Activated gamma-delta T cell treated with Interleukin-2 at 50 U/mL for 16 hours (primary cell): Measurements from ENCODE around the gene P2RX2.

Experiments used
- DNase-seq: peaks from one replicate; pipeline ENCODE4 v3.0.0-alpha.2; 2020

The P2RX2 gene

DNA sequence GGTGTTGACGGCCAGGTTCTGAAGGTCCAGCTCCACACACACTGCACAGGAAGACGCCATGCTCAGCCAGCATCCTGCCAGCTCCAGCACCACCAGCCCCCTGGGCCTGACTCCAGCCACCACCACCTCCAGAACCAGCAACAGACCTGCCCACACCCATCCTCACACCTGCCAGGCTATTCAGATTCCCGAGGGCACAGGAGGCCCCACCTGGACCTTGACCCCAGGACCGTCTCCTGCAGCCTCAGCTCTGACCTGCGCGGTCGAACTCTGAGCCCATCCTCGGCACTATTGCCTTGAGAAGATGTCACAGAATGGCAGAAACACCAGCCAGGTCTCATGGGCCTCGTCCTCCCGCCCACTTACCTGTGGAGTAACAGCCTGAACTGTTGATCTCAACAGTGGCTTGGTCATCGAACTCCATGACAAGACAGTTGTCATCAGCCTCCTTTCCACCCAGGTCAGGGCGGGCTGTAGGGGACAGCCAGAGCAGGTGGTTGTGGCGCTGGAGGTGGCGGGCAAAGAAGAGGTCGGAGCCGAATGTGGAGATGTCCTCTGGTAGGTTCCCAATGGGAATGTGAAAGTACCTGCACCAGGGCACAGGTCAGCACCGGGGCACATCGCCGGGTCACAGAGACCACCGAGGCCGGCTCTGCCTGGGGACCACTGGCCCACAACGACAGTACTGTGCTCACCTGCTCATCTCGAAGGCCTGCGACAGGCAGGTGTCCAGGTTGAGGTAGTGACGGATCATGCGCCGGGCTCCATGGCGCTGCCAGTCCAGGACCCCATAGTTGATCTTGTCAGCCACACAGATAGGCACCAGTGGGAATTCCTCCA, 23.5 kb downstream of the P2RX2 start:
- DNase-seq = no peak

DNA sequence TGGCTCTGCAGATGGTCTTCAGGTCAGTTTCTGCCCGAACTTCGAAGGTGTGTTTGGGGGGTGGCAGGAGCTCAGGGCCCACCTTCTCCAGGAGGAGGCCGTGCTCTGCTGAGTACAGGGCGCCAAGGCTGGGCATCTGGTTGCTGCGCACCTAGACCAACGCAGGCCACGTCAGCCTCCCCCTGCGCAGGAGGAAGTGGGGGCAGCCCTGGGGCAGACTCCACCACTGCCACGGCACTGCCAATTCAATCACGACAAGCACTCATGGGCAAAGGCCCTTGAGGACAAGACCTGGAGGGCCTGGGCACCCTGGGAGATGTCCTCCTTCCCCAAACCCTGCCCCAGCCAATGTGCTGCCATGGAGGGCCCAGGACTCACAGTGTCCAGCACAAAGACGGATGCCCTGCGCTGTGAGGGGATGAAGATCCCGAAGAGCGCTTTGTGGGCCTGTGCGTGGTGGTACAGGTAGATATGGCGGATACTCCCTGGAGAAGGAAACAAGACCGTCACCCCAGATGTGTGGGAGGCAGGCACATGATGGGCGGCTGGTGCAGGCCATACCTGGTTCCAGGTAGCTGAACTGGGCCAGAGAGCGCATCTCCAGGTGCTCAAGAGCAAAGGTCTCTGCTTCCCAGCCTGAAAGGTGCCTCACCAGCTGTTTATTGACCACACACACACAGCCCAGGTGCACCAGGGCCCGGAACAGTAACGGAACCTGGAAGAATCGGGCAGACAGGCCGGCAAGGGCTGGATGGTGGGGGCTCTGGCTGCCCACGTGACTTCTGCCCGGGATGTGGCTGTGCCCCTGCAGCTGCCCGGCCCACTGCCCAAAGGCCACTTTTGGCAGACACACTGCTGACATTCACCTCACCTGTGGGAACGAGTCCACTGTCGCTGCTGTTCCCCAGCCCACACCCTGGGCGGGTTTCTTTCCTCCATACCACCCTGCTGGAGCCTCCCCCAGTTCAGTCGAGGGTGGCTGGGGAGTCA, 24.6 kb downstream of the P2RX2 start:
- no peak for DNase-seq

DNA sequence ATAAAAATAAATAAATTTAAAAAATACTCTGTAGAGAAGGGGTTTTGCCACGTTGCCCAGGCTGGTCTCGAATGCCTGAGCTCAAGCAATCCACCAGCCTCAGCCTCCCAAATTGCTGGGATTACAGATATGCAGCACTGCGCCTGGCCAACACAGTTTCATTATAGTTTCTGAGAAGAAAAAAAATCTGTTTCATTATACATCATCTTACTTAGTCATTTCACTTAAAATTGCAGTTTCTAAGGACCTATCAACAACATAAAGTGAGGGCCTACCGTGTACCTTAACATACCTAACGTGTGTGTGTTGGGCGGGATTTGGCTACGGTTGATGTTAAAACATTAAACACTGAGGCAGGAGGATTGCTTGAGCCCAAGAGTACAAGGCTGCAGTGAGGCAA, 28.3 kb downstream of the P2RX2 start:
- no peak for DNase-seq

DNA sequence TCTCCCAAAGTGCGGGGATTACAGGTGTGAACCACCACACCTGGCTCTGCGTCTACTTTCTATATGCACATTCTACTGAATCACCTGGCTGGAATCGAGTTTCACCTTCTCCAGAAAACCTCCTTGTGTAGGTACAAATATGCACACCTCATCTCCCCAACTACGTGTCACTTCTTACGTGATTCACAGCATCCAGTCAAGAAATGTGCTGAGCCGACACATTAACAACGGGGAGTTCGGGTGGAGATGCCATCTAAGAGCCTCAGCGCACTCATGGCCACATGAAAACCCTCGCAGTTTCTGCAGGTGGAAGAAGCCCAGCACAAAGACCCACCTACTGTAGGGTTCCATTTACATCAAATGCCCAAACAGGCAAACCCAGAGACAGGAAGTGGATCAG, 29.3 kb downstream of the P2RX2 start:
- no peak for DNase-seq

DNA sequence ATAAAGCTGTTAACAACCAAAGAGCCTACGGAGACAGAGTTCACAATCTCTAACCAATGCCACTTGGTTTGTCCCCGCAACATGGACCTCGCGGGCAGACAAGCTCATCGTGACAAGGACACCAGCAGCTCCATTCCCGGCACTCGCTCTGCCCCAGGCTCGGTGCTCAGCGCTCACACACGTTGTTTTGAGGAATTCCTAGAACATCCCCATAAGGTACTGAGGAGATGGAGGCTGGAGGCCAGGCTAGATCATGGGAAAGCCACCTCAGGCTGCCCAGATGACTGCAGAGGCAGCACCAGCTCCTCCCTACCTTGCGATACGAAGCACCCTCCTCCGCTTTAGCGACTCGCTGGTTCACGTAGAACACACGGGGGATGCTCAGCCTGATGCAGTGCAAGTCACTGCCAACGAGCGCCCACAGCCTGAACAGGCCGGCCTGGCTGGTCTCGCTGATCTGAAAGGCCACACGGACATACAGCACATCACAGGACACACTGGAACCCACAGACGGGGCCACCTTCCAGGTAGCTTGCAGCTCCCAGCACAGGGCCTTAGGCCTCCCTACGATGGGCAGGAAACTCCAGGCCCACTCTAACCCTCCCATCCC, 30.1 kb downstream of the P2RX2 start:
- no peak for DNase-seq

DNA sequence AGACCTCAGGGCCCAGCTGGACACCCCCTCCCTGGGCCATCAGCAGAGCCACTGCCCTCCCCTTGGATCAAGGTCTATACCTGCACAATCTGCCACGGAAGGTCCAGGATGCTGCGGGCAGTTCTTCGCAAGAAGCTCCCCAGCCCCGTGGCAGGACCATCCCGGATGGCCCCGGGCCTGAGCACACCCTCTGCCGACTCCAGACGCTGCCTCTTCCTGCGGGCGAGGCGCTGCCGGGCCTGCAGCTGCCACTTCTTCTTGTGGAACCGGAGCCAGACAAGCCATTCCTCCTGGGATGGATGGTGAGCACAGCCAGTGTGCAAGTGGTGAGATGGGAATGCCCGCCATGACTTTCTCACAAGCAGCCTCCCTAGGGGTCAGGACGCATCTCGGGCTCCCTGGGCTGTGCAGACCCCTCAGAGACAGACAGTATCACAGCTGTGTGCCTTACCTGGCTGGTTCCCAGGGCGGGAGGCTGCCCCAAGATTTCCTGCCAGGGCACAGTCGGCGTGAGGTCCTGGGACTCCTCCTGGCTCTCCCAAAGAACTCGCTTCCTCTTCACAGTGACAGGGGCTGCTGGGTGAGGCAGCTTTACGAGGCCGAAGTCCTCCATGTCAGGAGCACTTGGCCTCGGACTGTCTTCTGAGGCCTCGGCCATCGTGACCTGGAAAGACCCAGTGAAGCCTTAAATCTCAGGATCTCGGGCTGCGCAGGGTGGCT, 30.8 kb downstream of the P2RX2 start:
- no peak for DNase-seq

DNA sequence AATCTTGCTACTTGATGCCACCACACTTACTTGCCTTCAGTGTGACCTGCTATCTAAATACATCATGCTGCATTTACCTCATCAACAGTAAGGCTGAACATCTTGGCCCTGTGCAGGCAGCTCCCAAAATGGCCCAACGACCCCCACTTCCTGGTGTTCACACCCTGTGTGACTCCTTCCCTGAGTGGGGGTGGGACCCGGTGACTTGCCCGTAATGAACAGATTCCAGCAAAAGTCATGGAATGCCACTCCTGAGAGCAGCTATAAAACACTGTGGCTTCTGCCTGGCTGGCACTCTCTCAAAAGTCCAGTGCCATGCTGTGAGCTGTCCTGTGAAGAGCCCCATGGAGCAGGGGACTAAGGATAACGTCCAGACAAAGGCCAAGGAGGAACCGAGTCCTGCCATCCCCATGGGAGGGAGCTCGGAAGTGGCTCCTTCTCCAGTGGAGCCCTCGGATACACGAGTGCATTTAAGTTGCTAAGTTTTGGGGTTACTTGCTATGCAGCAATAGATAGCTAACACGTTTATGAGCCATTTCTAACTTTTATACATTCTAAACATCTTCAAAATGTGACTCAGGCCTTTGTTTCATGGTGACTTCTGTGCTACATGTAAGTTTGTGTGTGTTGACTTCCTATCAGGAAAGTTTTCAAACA, 33.0 kb downstream of the P2RX2 start:
- no peak for DNase-seq

DNA sequence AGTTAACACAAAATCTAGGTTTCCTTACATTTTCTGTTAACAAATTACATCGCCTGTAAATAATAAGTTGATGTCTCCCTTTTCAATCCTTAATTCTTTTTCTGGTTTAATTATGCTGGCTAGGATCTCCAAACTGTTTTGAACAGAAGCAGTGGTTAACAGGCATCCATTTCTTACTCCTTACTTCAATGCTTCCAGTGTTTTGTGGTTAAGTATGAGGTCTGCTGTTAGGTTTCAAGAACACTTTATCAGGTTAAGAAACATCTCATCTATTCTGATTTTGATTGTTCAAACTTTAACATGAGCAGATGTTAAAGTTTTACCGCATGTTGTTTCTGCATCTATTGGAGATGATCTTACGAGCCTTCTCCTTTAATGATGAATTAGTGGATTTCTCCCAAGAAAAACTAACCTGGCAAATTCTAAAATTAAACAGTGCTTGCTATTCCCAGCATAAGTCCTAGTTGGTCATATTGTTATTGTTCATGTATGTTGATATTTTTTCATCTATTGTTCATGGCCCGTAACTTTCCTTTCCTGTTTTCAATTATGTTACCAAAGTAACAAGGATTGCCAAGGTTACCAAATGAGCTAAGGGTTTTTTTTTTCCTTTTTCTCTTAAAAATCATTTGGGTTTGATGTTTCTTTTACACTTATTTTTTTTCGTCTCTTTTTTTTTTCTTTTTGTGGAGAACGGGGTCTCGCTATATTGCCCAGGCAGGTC, 35.2 kb downstream of the P2RX2 start:
- no peak for DNase-seq

DNA sequence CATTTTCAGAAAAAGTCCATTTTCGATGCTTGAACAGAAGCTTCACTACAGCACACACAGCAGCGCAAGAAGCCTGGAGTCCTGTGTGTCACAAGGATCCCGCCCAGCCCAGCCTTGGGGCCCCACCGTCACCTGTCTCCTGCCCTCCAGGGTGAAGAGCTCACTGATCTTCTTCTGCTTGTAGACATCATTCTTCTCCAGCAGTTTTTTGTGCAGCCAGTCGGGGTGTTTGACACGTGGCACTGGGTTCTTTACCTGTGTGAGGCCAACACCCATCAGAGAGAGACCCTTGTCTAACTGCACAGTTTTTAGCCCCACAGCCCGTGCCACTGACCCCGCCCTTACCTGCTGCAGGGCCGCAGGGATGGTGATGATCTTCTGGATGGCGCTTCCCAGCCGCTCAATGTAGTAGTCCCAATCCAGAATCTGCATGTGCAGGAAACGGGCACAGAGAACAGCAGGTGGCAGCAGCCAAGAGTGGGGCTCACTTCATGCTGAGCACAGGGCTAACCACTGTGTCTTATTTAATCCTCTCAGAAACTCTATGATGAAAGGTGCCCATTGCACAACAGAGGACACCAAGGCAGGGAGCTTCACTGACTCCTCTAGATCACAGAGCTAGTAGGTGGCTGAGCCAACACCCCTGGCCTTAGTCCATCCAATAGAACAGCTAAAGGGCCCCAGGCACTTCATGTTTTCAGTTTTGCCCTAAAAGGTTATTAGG, 38.6 kb downstream of the P2RX2 start:
- no peak for DNase-seq

DNA sequence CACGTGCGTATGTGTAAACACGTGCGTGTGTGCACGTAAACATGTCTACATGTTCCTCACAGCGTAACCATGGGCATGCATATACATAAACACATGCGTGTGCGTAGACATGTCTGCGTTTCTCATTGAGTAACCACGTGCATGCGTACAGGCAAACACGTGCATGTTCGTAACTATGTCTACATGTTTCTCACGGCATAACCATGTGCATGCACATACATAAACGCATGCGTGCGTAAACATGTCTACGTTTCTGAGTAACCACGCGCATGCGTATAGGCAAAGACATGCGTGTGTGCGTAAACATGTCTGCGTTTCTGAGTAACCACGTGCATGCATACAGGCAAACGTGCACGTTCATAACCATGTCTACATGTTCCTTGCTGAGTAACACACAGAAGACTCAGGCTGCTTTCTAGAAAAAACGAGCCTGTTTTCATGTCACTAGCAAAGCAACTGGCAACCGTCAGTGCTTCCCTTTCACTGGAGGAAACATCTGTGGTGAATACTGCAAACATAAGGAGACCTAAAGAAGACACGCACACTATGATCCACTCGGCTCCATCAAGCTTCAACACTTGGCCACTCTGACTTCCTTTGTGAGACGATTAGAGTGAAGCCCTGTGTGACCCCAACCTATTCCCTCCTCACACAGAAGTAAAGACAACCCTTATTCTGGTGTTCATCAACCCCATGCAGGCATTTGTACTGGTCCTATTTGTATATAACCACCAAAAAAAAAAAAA, 39.7 kb downstream of the P2RX2 start:
- DNase-seq = no peak

DNA sequence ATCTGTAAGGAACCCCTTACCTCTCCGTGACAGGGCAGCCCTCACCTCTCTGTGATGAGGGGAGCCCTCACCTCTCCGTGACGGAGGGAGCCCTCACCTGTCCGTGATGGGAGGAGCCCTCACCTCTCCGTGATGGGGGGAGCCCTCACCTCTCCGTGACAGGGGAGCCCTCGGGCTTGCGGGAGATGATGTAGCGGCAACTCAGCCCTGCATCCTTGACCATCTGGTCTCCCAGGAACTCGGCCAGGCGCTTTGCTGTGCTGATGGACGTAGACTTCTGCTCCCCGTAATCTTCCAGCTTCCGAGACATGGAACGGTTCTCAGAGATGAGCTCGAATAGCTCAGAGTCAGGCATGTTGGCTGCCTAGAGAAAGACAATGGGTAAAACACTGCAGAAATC, 40.6 kb downstream of the P2RX2 start:
- DNase-seq = no peak

DNA sequence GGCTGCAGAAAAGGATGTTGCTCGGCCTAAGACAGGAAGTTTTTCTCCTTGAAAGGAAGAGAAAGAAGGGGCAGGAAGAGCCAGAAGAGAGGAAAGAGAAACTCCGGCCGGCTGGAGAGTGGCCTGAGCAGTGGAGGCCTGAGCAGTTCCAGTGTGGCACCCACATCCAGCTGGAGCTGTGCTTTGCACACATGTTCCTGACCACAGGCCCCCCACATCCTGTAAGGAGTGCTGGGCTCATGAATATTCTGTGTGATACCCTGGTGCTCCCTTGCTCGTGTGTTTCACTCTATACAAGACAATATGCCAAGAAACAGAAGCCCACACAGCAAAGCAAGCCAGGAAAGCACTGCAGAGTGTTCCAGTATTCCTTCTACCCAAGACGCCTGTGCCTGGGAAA, 41.5 kb downstream of the P2RX2 start:
- no peak for DNase-seq

DNA sequence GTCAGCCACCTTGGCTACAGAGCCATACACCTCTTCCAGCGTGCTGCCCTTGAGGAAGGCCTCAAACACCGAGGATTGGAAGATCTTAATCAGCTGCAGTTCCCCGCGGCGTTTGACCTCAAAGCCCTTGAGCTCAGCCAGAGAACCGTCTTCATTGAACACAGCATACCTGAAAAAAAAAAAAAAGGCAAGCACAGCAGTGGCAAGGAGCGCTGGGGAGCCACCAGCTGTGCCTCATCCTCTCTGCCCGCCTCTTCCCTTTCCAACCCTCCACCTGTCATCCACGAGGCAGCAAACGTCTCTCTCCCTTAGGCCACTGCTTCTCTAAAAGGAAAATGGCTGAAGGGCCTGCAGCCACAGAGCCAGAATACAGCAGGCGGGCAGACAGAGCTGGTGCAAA, 42.4 kb downstream of the P2RX2 start:
- no peak for DNase-seq

DNA sequence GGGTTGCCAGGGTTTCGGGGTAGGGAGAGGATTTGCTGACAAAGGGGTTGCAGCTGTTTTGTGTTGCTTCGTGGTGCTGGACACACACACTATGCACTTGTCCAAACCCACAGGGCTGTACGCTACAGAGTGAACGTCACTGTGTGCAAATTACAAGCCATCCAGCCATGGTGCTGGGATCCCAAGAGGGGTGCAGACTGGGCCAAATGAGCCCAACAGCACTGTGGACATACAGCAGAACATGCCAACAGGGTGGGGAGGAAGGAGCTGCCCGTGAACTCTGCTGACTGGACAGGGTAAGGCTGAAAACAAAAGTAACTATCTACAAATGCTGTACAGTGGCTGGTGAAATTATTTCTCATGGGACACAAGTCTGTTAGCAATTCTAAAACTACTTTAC, 43.4 kb downstream of the P2RX2 start:
- no peak for DNase-seq

DNA sequence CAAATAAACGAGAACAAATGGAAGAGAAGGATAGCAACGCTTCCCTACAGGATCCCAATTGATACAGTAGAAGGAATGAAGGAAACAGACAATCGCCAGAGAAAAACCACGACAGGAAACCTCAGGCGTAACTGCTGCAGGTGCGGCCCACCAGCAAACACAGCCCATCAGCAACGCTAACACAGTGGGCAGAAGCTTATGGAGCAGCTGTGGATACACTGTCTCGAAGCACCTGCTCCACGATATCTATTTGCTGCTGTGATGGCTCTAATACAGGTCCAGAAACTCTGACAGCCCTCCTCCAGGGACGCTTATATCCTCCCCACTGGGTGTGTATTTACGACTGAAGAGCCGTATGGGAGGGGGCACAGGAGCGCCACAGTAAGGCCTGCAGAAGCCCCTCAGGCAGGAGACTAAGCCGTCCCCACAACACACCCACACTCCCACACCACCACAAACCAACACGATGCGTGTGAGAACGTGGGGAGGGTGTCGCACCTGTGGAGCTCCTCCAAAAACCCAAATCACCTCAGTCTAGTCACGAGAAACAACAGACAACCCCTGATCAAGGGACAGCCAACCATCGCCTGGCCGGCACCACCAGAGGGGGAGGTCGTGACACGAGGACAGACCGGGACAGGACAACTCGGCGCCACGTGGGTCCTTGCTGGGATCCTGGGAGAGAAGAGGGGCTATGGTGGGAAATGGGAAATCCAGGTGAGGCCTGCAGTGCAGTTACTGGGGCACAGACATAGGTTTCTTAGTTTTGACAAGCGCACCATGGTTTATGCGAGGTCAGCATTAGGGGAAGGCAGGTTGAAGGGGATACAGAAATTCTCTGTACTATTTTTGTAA, 44.6 kb downstream of the P2RX2 start:
- no peak for DNase-seq

DNA sequence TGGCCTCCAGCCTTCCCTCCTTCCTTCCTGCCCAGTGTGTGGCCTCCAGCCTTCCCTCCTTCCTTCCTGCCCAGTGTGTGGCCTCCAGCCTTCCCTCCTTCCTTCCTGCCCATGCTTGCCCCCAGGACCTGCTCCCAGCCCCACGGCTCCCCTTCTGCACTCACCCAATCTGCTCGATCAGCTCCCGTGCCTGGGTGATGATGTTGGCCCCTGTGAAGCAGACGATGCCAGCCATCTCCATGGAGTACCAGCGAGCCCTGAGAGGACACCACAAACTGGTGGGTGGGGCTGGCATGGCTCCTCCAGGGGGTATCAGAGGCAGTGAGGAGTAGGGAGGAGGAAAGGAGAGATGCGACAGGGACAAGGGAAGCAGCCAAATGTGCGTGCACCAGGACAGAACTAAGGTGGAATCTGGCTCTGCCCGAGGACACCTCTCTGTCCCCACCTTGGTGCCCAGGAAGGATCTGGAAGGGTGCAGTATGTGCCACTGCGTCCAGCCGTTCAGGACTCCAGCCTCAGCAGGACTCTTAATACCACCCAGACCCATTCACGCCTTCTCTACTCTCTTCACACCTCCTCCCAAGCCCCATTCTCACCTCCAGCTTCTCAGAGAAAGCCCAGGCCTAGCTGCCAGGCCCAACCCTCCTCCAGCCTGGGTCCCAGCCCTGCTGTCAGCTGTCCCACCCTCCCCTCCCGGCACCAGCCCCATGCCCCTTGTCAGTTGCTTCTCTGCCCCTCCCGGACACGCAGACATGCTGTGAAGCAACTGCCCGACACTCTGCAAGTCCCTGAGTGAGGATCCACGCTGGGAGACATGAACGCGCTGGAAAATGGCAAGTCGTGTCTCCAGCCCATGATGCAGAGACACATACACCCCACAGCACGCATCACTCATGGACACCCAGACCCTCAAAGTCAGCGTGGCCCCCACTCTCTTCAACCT, 45.9 kb downstream of the P2RX2 start:
- DNase-seq = no peak

DNA sequence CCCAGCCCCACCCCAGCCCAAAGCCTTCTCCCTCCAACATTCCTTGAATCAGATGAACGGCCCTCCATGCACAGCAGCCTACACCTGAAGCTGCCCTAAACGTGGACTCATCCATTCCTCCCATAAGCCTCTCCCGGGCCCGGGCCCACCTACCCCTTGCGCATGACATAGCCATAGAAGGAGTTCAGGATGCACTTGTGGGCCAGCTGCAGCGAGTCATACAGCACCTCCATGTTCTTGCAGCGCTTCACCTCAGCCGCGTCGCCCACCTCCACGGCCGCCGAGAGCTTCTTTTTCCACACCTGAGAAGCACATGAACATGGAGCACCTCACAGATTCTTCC, 46.5 kb downstream of the P2RX2 start:
- no peak for DNase-seq

DNA sequence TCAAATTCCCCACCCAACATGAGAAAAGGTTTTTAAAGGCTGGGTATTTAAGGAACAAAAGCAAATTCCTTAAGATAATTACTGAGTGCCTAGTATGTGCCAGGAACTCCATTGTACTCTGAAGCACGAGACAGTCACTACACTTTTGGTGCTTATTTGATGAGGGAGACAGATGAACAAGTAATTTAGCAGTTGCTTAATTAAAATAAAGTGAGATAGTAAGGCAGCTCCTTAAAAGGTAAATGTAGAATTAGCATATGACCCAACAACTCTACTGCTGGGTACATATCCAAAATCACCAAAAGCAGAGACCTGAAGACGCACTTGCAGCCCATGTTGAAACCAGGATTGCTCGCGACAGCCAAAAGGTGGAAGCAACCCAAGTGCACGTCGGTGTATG, 47.2 kb downstream of the P2RX2 start:
- DNase-seq = no peak
